H1 (cell line): ENCODE measurements around the gene INAVA. TPM values are rescaled to one million over a fixed set of nuclear protein-coding genes. Genes with fewer than 3 reads are reported as not detected.

Experiments used
- CHD1 ChIP-seq: IDR thresholded peaks from 2 replicates; pipeline ENCODE4 v1.6.1; 2012; ENCODE audit warnings: low read depth, low read length, improper control_type of control experiment
- CHD7 ChIP-seq: fragments of 300-600 bp; sonication (generic); IDR thresholded peaks from 2 replicates; pipeline ENCODE4 v1.7.1; 2012; ENCODE audit warnings: low read length, moderate library complexity, mild to moderate bottlenecking, inconsistent platforms; ENCODE audit not compliant: insufficient replicate concordance
- CREB1 ChIP-seq: IDR thresholded peaks from 2 replicates; pipeline ENCODE4 v1.6.1; 2012; ENCODE audit warnings: inconsistent platforms
- NANOG ChIP-seq: IDR thresholded peaks from 2 replicates; pipeline ENCODE4 v1.6.1; 2011; ENCODE audit warnings: low read length, low read depth, mild to moderate bottlenecking, inconsistent platforms; ENCODE audit not compliant: insufficient read depth, poor library complexity, severe bottlenecking
- POLR2A ChIP-seq, 2 experiments: IDR thresholded peaks; 1 replicate in 1 of 2; 2 replicates in 1 of 2; pipeline ENCODE4 v1.6.1; 2011; ENCODE audit warnings: low read depth in 2 of 2, low read length in 2 of 2, mild to moderate bottlenecking in 2 of 2; ENCODE audit errors: control extremely low read depth in 1 of 2
- SIRT6 ChIP-seq: IDR thresholded peaks from one replicate; pipeline ENCODE4 v1.7.1; 2012; ENCODE audit warnings: low read length, inconsistent platforms
- TAF1 ChIP-seq: IDR thresholded peaks from 2 replicates; pipeline ENCODE4 v1.6.1; 2011; ENCODE audit warnings: mild to moderate bottlenecking, low read depth, low read length
- ZNF274 ChIP-seq: IDR thresholded peaks from 2 replicates; pipeline ENCODE4 v1.7.0; 2012; ENCODE audit warnings: low read length, borderline replicate concordance; ENCODE audit errors: extremely low read depth
- polyA plus RNA-seq, 7 experiments: library from polyadenylated mRNA; depleted of rRNA in 3 of 7; stranded (reverse) in 5 of 7; unstranded in 2 of 7; fragments of >200 nt in 5 of 7; fragments of 200-250 nt in 2 of 7; gene quantifications; 1 replicate in 5 of 7; 2 replicates in 1 of 7; 4 replicates in 1 of 7; pipeline versions ENCODE4 v1.2.1 to v1.2.3, GENCODE V29; 2011 to 2013; ENCODE audit warnings: missing spikeins in 2 of 7, mixed read lengths in 2 of 7
- total RNA-seq: library from RNA; stranded (reverse); fragmentation: NEBNext Ultra II Directional; extraction: Animal tissue kit (Norgen Biotek cat#: 25700); gene quantifications from 2 replicates; pipeline ENCODE4 v1.2.1, GENCODE V29; 2021

INAVA gene
- total and polyA plus RNA-seq, 2 of the 8 experiments (the other 6 are each of a cell fraction or from before 2014, with no cell fraction given): 46.8 to 49.3 TPM

DNA sequence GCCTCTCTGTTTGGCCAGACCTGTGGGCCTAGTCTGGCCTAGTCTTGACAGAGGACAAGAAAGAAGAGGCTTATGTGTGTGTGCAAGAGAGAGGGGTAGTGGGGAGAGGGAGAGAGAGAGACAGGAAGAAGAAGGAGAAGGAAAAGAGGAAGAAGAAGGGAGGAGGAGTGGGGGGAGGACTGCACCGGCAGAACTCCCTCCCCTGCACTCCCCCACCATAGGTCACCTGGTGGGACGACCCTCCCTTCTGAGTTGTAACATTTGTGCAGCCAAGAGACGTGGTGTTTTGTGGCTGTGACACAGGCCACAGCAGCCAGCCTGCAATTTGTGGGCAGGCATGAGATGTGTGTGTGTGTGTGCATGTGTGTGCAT, 4.3 kb downstream of the INAVA start (continued):
- no peak for TF ChIP-seq CHD7
- TF ChIP-seq POLR2A (IDR thresholded peaks at IDR 0.05; ENCODE audit: control extremely low read depth in 1 of 2, low read depth in 2 of 2, low read length in 2 of 2): no peak
- TF ChIP-seq CHD1: no peak
- TF ChIP-seq NANOG: no peak
- TF ChIP-seq CREB1: no peak
- no peak for TF ChIP-seq ZNF274
- no peak for TF ChIP-seq SIRT6
- TF ChIP-seq TAF1: no peak
- TF ChIP-seq, all 59 proteins: peak for 0
